ENCODE measurements around the gene KLHL21. TPM values are rescaled to one million over a fixed set of nuclear protein-coding genes. Genes with fewer than 3 reads are reported as not detected.

KLHL21 gene
- total and polyA plus RNA-seq, 9 of the 15 experiments (the other 6 are each of a cell fraction or from before 2014, with no cell fraction given), result 2.1 to 42.1 (median 17.5) TPM

GRCh38 chr1:6602669-6603237, at the start of gene KLHL21 (continued):
- TF ChIP-seq ATF6 (CRISPR knock-in tag; IDR thresholded peaks at IDR 0.05), result no peak; the same call in 1 of the 2 replicates
- 0 out of 2 replicates have a peak, but pooled peaks have one; percentile 9 for TF ChIP-seq ZNF584 (CRISPR knock-in tag; IDR thresholded peaks at IDR 0.05; ENCODE audit: low read depth)
- TF ChIP-seq CBX3 (IDR thresholded peaks at IDR 0.05; ENCODE audit: borderline replicate concordance in 1 of 2, low read length in 2 of 2), result peak in 1 of 2 experiments; percentile 34; a peak in 1 of 3 replicates
- TF ChIP-seq OTX1 (CRISPR knock-in tag; IDR thresholded peaks at IDR 0.05), result no peak
- no peak for TF ChIP-seq KLF10 (CRISPR knock-in tag; IDR thresholded peaks at IDR 0.05)
- TF ChIP-seq LEF1 (IDR thresholded peaks at IDR 0.05), result no peak
- TF ChIP-seq RAD21 (CRISPR knock-in tag; conservative IDR thresholded peaks at IDR 0.05 in 1 of 2, IDR thresholded peaks at IDR 0.05 in 1 of 2), result no peak
- peak; percentile 85; the same call in 1 of the 2 replicates for TF ChIP-seq ILF3 (IDR thresholded peaks at IDR 0.05; ENCODE audit: borderline replicate concordance)
- no peak for TF ChIP-seq ZHX1 (conservative IDR thresholded peaks at IDR 0.05; ENCODE audit: low read length)
- TF ChIP-seq USF1 (CRISPR knock-in tag; IDR thresholded peaks at IDR 0.05), result no peak
- peak; percentile 14; the same call in 1 of the 2 replicates for TF ChIP-seq PREB (CRISPR knock-in tag; IDR thresholded peaks at IDR 0.05)
- TF ChIP-seq ILK (tag; IDR thresholded peaks at IDR 0.05; ENCODE audit: borderline replicate concordance, low read depth), result no peak
- TF ChIP-seq DNMT1 (IDR thresholded peaks at IDR 0.05), result no peak
- TF ChIP-seq ZSCAN29 (IDR thresholded peaks at IDR 0.05), result no peak
- TF ChIP-seq ZNF778 (CRISPR knock-in tag; IDR thresholded peaks at IDR 0.05), result no peak
- TF ChIP-seq NKRF (IDR thresholded peaks at IDR 0.05; ENCODE audit: borderline replicate concordance), result no peak
